ENCODE data around the gene PRX. TPM values are rescaled to one million over a fixed set of nuclear protein-coding genes. Genes with fewer than 3 reads are reported as not detected.

PRX gene
- total and polyA plus RNA-seq, 2 of the 13 experiments (the other 11 are each of a cell fraction or from before 2014, with no cell fraction given) = 0.66 TPM

DNA sequence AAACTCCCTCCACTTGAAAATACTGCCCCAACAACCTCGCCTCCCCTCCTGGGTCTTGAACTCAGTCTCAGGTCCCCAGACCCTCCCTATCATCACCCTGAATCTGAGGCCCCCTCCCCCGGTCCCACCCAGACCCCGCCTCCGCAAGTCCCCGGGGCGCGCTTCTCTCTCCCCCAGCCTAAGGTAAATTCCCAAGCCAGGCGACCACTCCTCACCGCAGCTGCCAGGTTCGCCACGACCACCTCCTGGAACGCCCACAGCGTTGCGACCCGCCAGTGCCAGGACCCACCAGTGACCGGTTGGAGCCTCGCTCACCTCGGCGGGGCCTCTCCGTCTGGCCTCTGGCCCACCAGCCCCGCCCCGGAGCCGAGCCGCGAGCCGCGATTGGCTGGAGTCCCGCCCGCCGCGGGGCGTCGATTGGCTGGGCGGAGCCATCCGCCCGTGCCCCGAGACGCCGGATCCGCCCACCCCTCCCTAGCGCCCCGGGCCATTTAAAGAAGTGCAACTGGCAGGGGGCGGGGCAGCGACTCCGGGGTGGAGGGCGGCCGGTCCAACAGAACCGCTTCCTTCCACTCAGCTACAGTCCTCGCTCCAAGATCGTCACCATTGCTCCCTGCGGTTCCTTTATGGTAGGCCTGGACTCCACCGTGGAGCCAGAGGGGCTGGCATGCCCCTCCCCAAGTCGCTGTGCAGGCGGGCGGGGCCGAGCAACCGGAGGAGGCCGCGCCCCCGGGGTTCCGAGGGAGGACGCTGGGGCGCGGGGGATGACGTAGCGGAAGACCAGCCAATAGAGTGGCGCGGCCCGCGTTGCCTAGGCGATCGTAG, 31.0 kb upstream of the PRX start, which contains the start of gene SERTAD3 (continued):
- TF ChIP-seq, protein P1, sequence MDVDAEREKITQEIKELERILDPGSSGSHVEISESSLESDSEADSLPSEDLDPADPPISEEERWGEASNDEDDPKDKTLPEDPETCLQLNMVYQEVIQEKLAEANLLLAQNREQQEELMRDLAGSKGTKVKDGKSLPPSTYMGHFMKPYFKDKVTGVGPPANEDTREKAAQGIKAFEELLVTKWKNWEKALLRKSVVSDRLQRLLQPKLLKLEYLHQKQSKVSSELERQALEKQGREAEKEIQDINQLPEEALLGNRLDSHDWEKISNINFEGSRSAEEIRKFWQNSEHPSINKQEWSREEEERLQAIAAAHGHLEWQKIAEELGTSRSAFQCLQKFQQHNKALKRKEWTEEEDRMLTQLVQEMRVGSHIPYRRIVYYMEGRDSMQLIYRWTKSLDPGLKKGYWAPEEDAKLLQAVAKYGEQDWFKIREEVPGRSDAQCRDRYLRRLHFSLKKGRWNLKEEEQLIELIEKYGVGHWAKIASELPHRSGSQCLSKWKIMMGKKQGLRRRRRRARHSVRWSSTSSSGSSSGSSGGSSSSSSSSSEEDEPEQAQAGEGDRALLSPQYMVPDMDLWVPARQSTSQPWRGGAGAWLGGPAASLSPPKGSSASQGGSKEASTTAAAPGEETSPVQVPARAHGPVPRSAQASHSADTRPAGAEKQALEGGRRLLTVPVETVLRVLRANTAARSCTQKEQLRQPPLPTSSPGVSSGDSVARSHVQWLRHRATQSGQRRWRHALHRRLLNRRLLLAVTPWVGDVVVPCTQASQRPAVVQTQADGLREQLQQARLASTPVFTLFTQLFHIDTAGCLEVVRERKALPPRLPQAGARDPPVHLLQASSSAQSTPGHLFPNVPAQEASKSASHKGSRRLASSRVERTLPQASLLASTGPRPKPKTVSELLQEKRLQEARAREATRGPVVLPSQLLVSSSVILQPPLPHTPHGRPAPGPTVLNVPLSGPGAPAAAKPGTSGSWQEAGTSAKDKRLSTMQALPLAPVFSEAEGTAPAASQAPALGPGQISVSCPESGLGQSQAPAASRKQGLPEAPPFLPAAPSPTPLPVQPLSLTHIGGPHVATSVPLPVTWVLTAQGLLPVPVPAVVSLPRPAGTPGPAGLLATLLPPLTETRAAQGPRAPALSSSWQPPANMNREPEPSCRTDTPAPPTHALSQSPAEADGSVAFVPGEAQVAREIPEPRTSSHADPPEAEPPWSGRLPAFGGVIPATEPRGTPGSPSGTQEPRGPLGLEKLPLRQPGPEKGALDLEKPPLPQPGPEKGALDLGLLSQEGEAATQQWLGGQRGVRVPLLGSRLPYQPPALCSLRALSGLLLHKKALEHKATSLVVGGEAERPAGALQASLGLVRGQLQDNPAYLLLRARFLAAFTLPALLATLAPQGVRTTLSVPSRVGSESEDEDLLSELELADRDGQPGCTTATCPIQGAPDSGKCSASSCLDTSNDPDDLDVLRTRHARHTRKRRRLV (CRISPR knock-in tag; IDR thresholded peaks at IDR 0.05) = 0 out of 2 replicates have a peak, but pooled peaks have one; percentile 48
- TF ChIP-seq PHF8 (CRISPR knock-in tag; IDR thresholded peaks at IDR 0.05) (peak; percentile 83), RFX5 (IDR thresholded peaks at IDR 0.05; ENCODE audit: low read depth, low read length) (0 out of 2 replicates have a peak, but pooled peaks have one; percentile 45), ZKSCAN8 (CRISPR knock-in tag; IDR thresholded peaks at IDR 0.05; ENCODE audit: borderline replicate concordance) (peak; percentile 29; the same call in 1 of the 2 replicates), POLR2A (IDR thresholded peaks at IDR 0.05; ENCODE audit: insufficient read depth in 1 of 2, low read depth in 2 of 2, low read length in 2 of 2) (peak; percentile 87 to 97), PHF20 (CRISPR knock-in tag; IDR thresholded peaks at IDR 0.05) (peak; percentile 39; the same call in 1 of the 2 replicates), TOPORS (CRISPR knock-in tag; IDR thresholded peaks at IDR 0.05) (no peak), ZNF124 (CRISPR knock-in tag; IDR thresholded peaks at IDR 0.05) (0 out of 2 replicates have a peak, but pooled peaks have one; percentile 15), PPARG (CRISPR knock-in tag; conservative IDR thresholded peaks at IDR 0.05) (peak; percentile 31; the same call in 1 of the 2 replicates), ZSCAN20 (CRISPR knock-in tag; IDR thresholded peaks at IDR 0.05; ENCODE audit: borderline replicate concordance) (0 out of 2 replicates have a peak, but pooled peaks have one; percentile 60), PHF5A (CRISPR knock-in tag; IDR thresholded peaks at IDR 0.05; ENCODE audit: low read depth, unreplicated experiment) (peak; percentile 43), SUZ12 (IDR thresholded peaks at IDR 0.05; ENCODE audit: low read depth, low read length) (no peak), ZNF607 (CRISPR knock-in tag; IDR thresholded peaks at IDR 0.05; ENCODE audit: borderline replicate concordance) (0 out of 2 replicates have a peak, but pooled peaks have one; percentile 28), TSC22D2 (CRISPR knock-in tag; IDR thresholded peaks at IDR 0.05; ENCODE audit: borderline replicate concordance) (peak; percentile 16; the same call in 1 of the 2 replicates), ZNF776 (CRISPR knock-in tag; IDR thresholded peaks at IDR 0.05) (peak; percentile 88; the same call in 1 of the 2 replicates), ZBTB7B (CRISPR knock-in tag; IDR thresholded peaks at IDR 0.05) (peak; percentile 48; the same call in 1 of the 2 replicates)
- TF ChIP-seq, protein P2, sequence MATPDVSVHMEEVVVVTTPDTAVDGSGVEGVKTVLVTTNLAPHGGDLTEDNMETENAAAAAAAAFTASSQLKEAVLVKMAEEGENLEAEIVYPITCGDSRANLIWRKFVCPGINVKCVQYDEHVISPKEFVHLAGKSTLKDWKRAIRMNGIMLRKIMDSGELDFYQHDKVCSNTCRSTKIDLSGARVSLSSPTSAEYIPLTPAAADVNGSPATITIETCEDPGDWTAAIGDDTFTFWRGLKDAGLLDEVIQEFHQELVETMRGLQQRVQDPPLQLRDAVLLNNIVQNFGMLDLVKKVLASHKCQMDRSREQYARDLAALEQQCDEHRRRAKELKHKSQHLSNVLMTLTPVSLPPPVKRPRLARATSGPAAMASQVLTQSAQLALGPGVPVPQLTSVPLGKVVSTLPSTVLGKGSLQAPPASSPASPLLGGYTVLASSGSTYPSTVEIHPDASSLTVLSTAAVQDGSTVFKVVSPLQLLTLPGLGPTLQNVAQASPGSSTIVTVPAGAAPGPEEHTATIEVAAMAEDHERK (CRISPR knock-in tag; IDR thresholded peaks at IDR 0.05; ENCODE audit: low read depth) = peak; percentile 12; the same call in 1 of the 2 replicates
- TF ChIP-seq, protein P3, sequence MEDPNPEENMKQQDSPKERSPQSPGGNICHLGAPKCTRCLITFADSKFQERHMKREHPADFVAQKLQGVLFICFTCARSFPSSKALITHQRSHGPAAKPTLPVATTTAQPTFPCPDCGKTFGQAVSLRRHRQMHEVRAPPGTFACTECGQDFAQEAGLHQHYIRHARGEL (CRISPR knock-in tag; IDR thresholded peaks at IDR 0.05) = 0 out of 2 replicates have a peak, but pooled peaks have one; percentile 45
- TF ChIP-seq, protein P4, sequence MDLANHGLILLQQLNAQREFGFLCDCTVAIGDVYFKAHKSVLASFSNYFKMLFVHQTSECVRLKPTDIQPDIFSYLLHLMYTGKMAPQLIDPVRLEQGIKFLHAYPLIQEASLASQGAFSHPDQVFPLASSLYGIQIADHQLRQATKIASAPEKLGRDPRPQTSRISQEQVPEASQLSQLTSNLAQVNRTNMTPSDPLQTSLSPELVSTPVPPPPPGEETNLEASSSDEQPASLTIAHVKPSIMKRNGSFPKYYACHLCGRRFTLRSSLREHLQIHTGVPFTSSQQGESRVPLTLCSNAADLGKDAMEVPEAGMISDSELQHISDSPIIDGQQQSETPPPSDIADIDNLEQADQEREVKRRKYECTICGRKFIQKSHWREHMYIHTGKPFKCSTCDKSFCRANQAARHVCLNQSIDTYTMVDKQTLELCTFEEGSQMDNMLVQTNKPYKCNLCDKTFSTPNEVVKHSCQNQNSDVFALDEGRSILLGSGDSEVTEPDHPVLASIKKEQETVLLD (CRISPR knock-in tag; IDR thresholded peaks at IDR 0.05; ENCODE audit: low read depth) = 0 out of 2 replicates have a peak, but pooled peaks have one; percentile 11
- TF ChIP-seq, protein P5, sequence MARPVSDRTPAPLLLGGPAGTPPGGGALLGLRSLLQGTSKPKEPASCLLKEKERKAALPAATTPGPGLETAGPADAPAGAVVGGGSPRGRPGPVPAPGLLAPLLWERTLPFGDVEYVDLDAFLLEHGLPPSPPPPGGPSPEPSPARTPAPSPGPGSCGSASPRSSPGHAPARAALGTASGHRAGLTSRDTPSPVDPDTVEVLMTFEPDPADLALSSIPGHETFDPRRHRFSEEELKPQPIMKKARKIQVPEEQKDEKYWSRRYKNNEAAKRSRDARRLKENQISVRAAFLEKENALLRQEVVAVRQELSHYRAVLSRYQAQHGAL (CRISPR knock-in tag; IDR thresholded peaks at IDR 0.05; ENCODE audit: not compliant biosample characterization) = no peak

All from HepG2 (cell line).